Natural killer cell (primary cell): ENCODE data around the gene OR2V2. TPM values are rescaled to one million over a fixed set of nuclear protein-coding genes. Genes with fewer than 3 reads are reported as not detected.

ENCODE experiments used
- ATAC-seq, 3 donors: fragments of 150-1000 bp in 2 of 3; fragments of 200-7000 bp in 1 of 3; cut with Tn5 transposase; 1 replicate in 1 of 3; 2 replicates in 2 of 3; pipeline ENCODE4 v1.10.0; 2021; ENCODE audit warnings: mild to moderate bottlenecking in 2 of 3, moderate library complexity in 2 of 3
- DNase-seq, 2 donors: peaks; one replicate each; pipeline versions ENCODE4 v3.0.0 to v3.0.0-alpha.2; 2013 to 2021; ENCODE audit warnings: mixed read lengths in 1 of 2
- H3K27ac ChIP-seq: one replicate; pipeline ENCODE4 v1.5.1; 2013; ENCODE audit warnings: mild to moderate bottlenecking, low read length
- H3K27me3 ChIP-seq: one replicate; pipeline ENCODE4 v1.6.1; 2013; ENCODE audit warnings: low read length; ENCODE audit not compliant: control insufficient read depth, insufficient read depth
- H3K36me3 ChIP-seq: one replicate; pipeline ENCODE4 v1.6.1; 2013; ENCODE audit warnings: low read length; ENCODE audit not compliant: control insufficient read depth, insufficient read depth
- H3K4me1 ChIP-seq: one replicate; pipeline ENCODE4 v1.6.1; 2013; ENCODE audit warnings: low read length; ENCODE audit not compliant: control insufficient read depth, insufficient read depth
- H3K4me3 ChIP-seq: one replicate; pipeline ENCODE4 v1.5.1; 2013; ENCODE audit warnings: low read length
- H3K9me3 ChIP-seq: one replicate; pipeline ENCODE4 v1.6.1; 2013; ENCODE audit warnings: low read length; ENCODE audit not compliant: control insufficient read depth, insufficient read depth
- H3K27ac Mint-ChIP-seq, 2 donors: one replicate each; pipeline ENCODE4 v1.8.0; 2022; ENCODE audit warnings: mild to moderate bottlenecking in 2 of 2, mixed read lengths in 2 of 2, moderate library complexity in 1 of 2
- H3K27me3 Mint-ChIP-seq, 2 donors: one replicate each; pipeline ENCODE4 v1.8.0; 2022; ENCODE audit warnings: low read depth in 2 of 2, mixed read lengths in 2 of 2
- H3K36me3 Mint-ChIP-seq: one replicate; pipeline ENCODE4 v1.8.0; 2022; ENCODE audit warnings: mixed read lengths
- H3K4me1 Mint-ChIP-seq, 2 donors: one replicate each; pipeline ENCODE4 v1.8.0; 2022; ENCODE audit warnings: mixed read lengths in 2 of 2
- H3K4me3 Mint-ChIP-seq: one replicate; pipeline ENCODE4 v1.8.0; 2022; ENCODE audit warnings: mild to moderate bottlenecking, moderate library complexity, mixed read lengths
- H3K9me3 Mint-ChIP-seq, 2 donors: one replicate each; pipeline ENCODE4 v1.8.0; 2022; ENCODE audit warnings: mixed read lengths in 2 of 2
- CTCF ChIP-seq: fragments of 200-600 bp; IDR thresholded peaks from one replicate; pipeline ENCODE4 v1.8.0; 2022; ENCODE audit warnings: antibody characterized with exemption
- WGBS: methylation state at CpG from one replicate; pipeline ENCODE4 v1.1.7; 2013; ENCODE audit warnings: missing lambda C conversion rate; ENCODE audit not compliant: insufficient coverage; 5-methylcytosine and 5-hydroxymethylcytosine counted together
- intact Hi-C: fragments of 100-400 bp; cut with micrococcal nuclease; formaldehyde crosslinking; loops from one replicate; pipeline ENCODE4 v1.14.2; 2022
- total RNA-seq, 4 donors: library from RNA; stranded (reverse); fragments of 120-200 nt in 1 of 4; gene quantifications; one replicate each; pipeline versions ENCODE4 v1.2.3 to v1.2.4, GENCODE V29; 2013 to 2022

Gene OR2V2
- total RNA-seq, 3 donors from 2014 or later (not counting 1 experiment from before 2014, with no cell fraction given) = not detected

- peaks cover 26 to 48% of the 10 kb centered on the region in 2 donors for H3K4me1 Mint-ChIP-seq
- H3K4me3 ChIP-seq = no peak overlapping the region
- no peak for DNase-seq
- peaks cover 7% of the 10 kb centered on the region for H3K36me3 Mint-ChIP-seq
- no peaks in the 10 kb centered on the region for H3K9me3 Mint-ChIP-seq
- H3K4me3 Mint-ChIP-seq = peak overlapping the region; percentile 82
- H3K27me3 ChIP-seq = peaks cover 38% of the 10 kb centered on the region
- peaks cover 51 to 83% of the 10 kb centered on the region in 2 donors for H3K27me3 Mint-ChIP-seq
- intact Hi-C loops = no loop called here
- peaks cover 27% of the 10 kb centered on the region for H3K4me1 ChIP-seq
- H3K36me3 ChIP-seq = no peaks in the 10 kb centered on the region
- no peak overlapping the region for H3K27ac ChIP-seq
- peak overlapping the region; percentile 82 to 85 for H3K27ac Mint-ChIP-seq
- no peak for TF ChIP-seq CTCF
- peak in 1 of 3 donors; percentile 20 for ATAC-seq
- no peaks in the 10 kb centered on the region for H3K9me3 ChIP-seq
- WGBS = 19% methylated on average over 33 of the region's 33 CpGs
Measured at GRCh38 chr5:181170237-181170825, 22.9 kb downstream of the OR2V2 start.

GRCh38 chr5:181170996-181171395 is 23.6 kb downstream of the OR2V2 start:
- Mint-ChIP-seq H3K4me3 (peak overlapping the region; percentile 82), H3K36me3 (peaks cover 7% of the 10 kb centered on the region), H3K27ac (peak overlapping the region in 1 of 2 donors; percentile 85), H3K4me1 (peaks cover 26 to 48% of the 10 kb centered on the region in 2 donors), H3K27me3 (peaks cover 54 to 76% of the 10 kb centered on the region in 2 donors), H3K9me3 (no peaks in the 10 kb centered on the region)
- Histone ChIP-seq H3K27me3 (peaks cover 38% of the 10 kb centered on the region), H3K9me3 (no peaks in the 10 kb centered on the region), H3K4me1 (peaks cover 27% of the 10 kb centered on the region), H3K27ac (no peak overlapping the region), H3K4me3 (no peak overlapping the region), H3K36me3 (no peaks in the 10 kb centered on the region)
- intact Hi-C loops = no loop called here
- TF ChIP-seq CTCF = no peak
- 58% methylated on average over 6 of the region's 6 CpGs for WGBS
- DNase-seq = no peak
- no peak for ATAC-seq

GRCh38 chr5:181171782-181172181 is 24.4 kb downstream of the OR2V2 start:
- DNase-seq (no peak), ATAC-seq (no peak)
- Histone ChIP-seq H3K27ac (no peak overlapping the region), H3K4me3 (no peak overlapping the region), H3K4me1 (peaks cover 27% of the 10 kb centered on the region), H3K36me3 (no peaks in the 10 kb centered on the region), H3K9me3 (no peaks in the 10 kb centered on the region), H3K27me3 (peaks cover 38% of the 10 kb centered on the region)
- H3K27me3 Mint-ChIP-seq = peaks cover 52 to 68% of the 10 kb centered on the region in 2 donors
- H3K9me3 Mint-ChIP-seq = no peaks in the 10 kb centered on the region
- no peak overlapping the region for H3K27ac Mint-ChIP-seq
- intact Hi-C loops = no loop called here
- TF ChIP-seq CTCF = no peak
- peaks cover 26 to 47% of the 10 kb centered on the region in 2 donors for H3K4me1 Mint-ChIP-seq
- no CpG with 5 or more reads among the region's 3 CpGs for WGBS
- no peak overlapping the region for H3K4me3 Mint-ChIP-seq
- peaks cover 7% of the 10 kb centered on the region for H3K36me3 Mint-ChIP-seq

- ATAC-seq = peak in 2 of 3 donors; percentile 28 to 71
- DNase-seq = peak in 1 of 2 donors; percentile 86
- H3K9me3 Mint-ChIP-seq = no peaks in the 10 kb centered on the region
Measured at GRCh38 chr5:181173027-181173419, 25.6 kb downstream of the OR2V2 start.

More at GRCh38 chr5:181173027-181173419, 25.6 kb downstream of the OR2V2 start:
- no peak for TF ChIP-seq CTCF
- Mint-ChIP-seq H3K27ac (peak overlapping the region; percentile 14 to 39), H3K4me1 (peaks cover 26 to 42% of the 10 kb centered on the region in 2 donors), H3K4me3 (peak overlapping the region; percentile 59), H3K36me3 (peaks cover 7% of the 10 kb centered on the region), H3K27me3 (peaks cover 49 to 58% of the 10 kb centered on the region in 2 donors)
- intact Hi-C loops = loop anchor here (1.0 kb wide), 1 partner anchor 34 kb away; no protein-coding TSS in a partner anchor
- 2% methylated on average over 11 of the region's 11 CpGs for WGBS
- H3K27ac ChIP-seq = no peak overlapping the region
- H3K4me3 ChIP-seq = no peak overlapping the region
- peaks cover 31% of the 10 kb centered on the region for H3K27me3 ChIP-seq
- H3K9me3 ChIP-seq = no peaks in the 10 kb centered on the region
- peaks cover 27% of the 10 kb centered on the region for H3K4me1 ChIP-seq
- no peaks in the 10 kb centered on the region for H3K36me3 ChIP-seq
